BLaER1 (cell line): Measurements from ENCODE around the gene LNP1.

Experiments used
- H3K27ac ChIP-seq: shearing (Covaris generic); formaldehyde crosslinking; 2 replicates; pipeline ENCODE4 v1.8.1; 2022
- H3K27me3 ChIP-seq: shearing (Covaris generic); formaldehyde crosslinking; 2 replicates; pipeline ENCODE4 v1.8.1; 2022
- H3K36me3 ChIP-seq: shearing (Covaris generic); formaldehyde crosslinking; 2 replicates; pipeline ENCODE4 v1.8.1; 2022
- H3K4me1 ChIP-seq: shearing (Covaris generic); formaldehyde crosslinking; 2 replicates; pipeline ENCODE4 v1.8.1; 2022
- H3K4me2 ChIP-seq: shearing (Covaris generic); formaldehyde crosslinking; 2 replicates; pipeline ENCODE4 v1.8.1; 2022
- H3K4me3 ChIP-seq: shearing (Covaris generic); formaldehyde crosslinking; 2 replicates; pipeline ENCODE4 v1.8.1; 2022
- H3K9ac ChIP-seq: shearing (Covaris generic); formaldehyde crosslinking; 2 replicates; pipeline ENCODE4 v1.8.1; 2022
- H3K9me3 ChIP-seq: shearing (Covaris generic); formaldehyde crosslinking; 2 replicates; pipeline ENCODE4 v1.8.1; 2022
- H4K20me1 ChIP-seq: shearing (Covaris generic); formaldehyde crosslinking; 2 replicates; pipeline ENCODE4 v1.8.1; 2022
- Cebpa-rat ChIP-seq: shearing (Covaris generic); IDR thresholded peaks from 2 replicates; pipeline ENCODE4 v1.8.1; 2022

Gene LNP1

GRCh38 chr3:100366424-100366823, 34.9 kb upstream of the LNP1 start:
- Histone ChIP-seq H3K27me3 (no peaks in the 10 kb centered on the region), H3K36me3 (peaks cover 97% of the 10 kb centered on the region)

DNA sequence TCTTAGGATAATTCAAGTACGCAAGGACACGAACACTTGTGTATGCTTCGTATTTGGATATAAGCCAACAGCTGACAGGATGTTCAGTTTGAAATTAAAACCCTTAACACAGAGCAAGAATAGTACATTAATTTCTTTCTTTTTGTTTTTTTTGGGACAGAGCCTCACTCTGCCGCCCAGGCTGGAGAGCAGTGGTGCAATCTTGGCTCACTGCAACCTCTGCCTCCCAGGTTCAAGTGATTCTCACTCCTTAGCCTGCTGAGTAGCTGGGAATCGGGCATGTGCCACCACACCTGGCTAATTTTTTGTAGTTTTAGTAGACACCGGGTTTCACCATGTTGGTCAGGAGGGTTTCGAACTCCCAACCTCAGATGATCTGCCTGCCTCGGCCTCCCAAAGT, 32.9 kb upstream of the LNP1 start:
- Histone ChIP-seq H3K9ac (no peak overlapping the region), H3K4me2 (no peak overlapping the region), H3K4me3 (no peak overlapping the region), H3K27me3 (no peaks in the 10 kb centered on the region), H3K9me3 (no peaks in the 10 kb centered on the region), H3K27ac (no peak overlapping the region), H3K4me1 (no peaks in the 10 kb centered on the region), H4K20me1 (no peaks in the 10 kb centered on the region), H3K36me3 (peaks cover 95% of the 10 kb centered on the region)
- TF ChIP-seq Cebpa-rat: no peak

More at GRCh38 chr3:100366424-100366823, 34.9 kb upstream of the LNP1 start:
- Histone ChIP-seq H3K9ac (no peak overlapping the region), H3K9me3 (peaks cover 5% of the 10 kb centered on the region; the same call in 1 of the 2 replicates), H3K4me2 (no peak overlapping the region), H3K4me3 (no peak overlapping the region), H4K20me1 (no peaks in the 10 kb centered on the region), H3K27ac (no peak overlapping the region), H3K4me1 (no peaks in the 10 kb centered on the region)
- TF ChIP-seq Cebpa-rat: no peak

GRCh38 chr3:100370756-100371155, 30.6 kb upstream of the LNP1 start:
- Histone ChIP-seq H3K27ac (no peak overlapping the region), H3K4me3 (no peak overlapping the region), H3K4me1 (no peaks in the 10 kb centered on the region), H3K9me3 (no peaks in the 10 kb centered on the region), H3K9ac (no peak overlapping the region), H3K4me2 (no peak overlapping the region), H3K27me3 (no peaks in the 10 kb centered on the region), H4K20me1 (0 out of 2 replicates have a peak, but pooled peaks cover 5% of the 10 kb centered on the region), H3K36me3 (peaks cover 90% of the 10 kb centered on the region)
- TF ChIP-seq Cebpa-rat: no peak

DNA sequence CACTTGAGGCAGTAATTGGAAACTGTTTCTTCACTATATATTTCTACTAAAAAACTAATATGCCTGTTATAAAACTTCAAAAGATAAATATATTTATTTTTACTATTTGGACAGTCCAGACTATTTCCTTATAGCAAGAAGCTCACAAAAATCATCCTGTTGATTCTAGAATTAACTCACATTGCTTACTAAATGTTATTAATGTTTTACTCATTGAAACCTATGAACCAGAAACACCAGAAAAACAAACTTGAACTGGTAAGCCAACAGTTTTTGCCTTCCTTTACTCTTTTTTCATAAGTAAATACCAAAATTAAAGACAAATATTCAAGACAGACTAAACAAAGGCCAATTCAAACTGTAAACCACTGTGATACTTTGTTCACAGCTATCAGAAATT, 26.8 kb upstream of the LNP1 start:
- Histone ChIP-seq H3K27ac (no peak overlapping the region), H3K36me3 (peaks cover 88% of the 10 kb centered on the region), H3K9ac (no peak overlapping the region)

DNA sequence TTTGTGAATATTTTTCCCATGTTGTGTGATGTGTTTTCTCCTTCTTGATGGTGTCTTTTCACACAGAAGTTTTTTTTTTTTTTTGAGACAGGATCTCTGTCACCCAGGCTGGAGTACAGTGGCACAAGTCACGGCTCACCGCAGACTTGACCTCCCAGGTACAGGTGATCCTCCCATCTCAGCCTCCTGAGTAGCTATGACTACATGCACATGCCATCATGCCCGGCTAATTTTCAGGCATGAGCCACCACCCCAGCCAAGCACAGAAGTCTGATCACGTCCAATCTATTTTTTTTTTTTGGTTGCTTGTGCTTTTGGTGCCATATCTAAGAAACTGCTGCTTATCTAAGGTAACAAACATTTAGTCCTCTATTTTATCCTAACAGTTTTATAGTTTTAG, 25.0 kb upstream of the LNP1 start:
- Histone ChIP-seq H3K9ac (no peak overlapping the region), H3K4me1 (no peaks in the 10 kb centered on the region), H3K4me3 (no peak overlapping the region), H3K27ac (no peak overlapping the region), H3K27me3 (no peaks in the 10 kb centered on the region), H3K9me3 (no peaks in the 10 kb centered on the region), H3K4me2 (no peak overlapping the region), H3K36me3 (peaks cover 91% of the 10 kb centered on the region), H4K20me1 (0 out of 2 replicates have a peak, but pooled peaks cover 5% of the 10 kb centered on the region)
- no peak for TF ChIP-seq Cebpa-rat

More for the DNA sequence above, 26.8 kb upstream of the LNP1 start:
- H3K4me2 ChIP-seq: no peak overlapping the region
- H3K4me3 ChIP-seq: no peak overlapping the region
- no peaks in the 10 kb centered on the region for H3K4me1 ChIP-seq
- H4K20me1 ChIP-seq: 0 out of 2 replicates have a peak, but pooled peaks cover 5% of the 10 kb centered on the region
- TF ChIP-seq Cebpa-rat: no peak
- H3K9me3 ChIP-seq: no peaks in the 10 kb centered on the region
- no peaks in the 10 kb centered on the region for H3K27me3 ChIP-seq

DNA sequence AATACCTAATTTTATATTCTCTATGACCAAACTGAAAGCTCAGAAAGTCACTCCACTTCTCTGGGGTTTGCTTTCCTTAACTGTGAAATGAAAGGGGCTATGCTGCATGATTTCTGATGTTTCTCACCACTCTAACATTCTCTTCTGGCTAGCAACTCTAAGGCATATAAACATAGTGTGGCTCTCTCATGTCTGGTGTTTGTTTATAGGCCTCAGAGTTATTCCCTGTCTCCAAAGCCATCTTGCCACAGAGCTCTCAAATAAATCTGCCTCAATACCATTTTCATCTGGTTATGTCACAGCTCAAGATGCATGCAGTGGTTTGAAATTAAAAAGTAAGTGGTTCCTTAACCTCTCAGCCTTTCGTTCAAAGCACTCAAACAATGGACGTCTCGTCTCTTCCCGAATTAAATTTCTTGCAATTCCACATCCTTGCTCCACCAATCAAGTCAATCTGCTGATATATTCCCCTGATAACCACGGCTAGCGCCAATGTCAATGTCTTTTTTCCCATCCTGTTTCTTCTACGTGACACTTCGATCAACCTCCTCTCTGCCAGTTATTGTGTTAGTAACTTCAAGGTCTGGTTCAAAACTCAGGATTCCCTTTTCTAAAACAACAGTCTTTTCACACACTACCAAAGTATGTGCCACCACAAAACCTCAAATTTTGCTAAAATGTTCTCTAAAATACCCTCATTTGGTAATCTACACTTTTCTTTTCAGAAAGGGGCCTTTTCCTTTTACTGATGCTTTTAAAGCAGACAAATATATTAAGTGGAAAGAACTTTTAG, 16.4 kb upstream of the LNP1 start:
- peaks cover 91% of the 10 kb centered on the region for H3K36me3 ChIP-seq
- H3K9ac ChIP-seq: no peak overlapping the region
- TF ChIP-seq Cebpa-rat: no peak
- no peak overlapping the region for H3K27ac ChIP-seq
- no peaks in the 10 kb centered on the region for H3K4me1 ChIP-seq
- H3K4me3 ChIP-seq: no peak overlapping the region
- peaks cover 47% of the 10 kb centered on the region for H4K20me1 ChIP-seq
- H3K27me3 ChIP-seq: no peaks in the 10 kb centered on the region
- H3K9me3 ChIP-seq: peaks cover 19% of the 10 kb centered on the region
- H3K4me2 ChIP-seq: no peak overlapping the region

- Histone ChIP-seq H3K4me3 (no peak overlapping the region), H3K9me3 (peaks cover 35% of the 10 kb centered on the region), H3K4me1 (no peaks in the 10 kb centered on the region), H4K20me1 (peaks cover 48% of the 10 kb centered on the region), H3K36me3 (peaks cover 91% of the 10 kb centered on the region), H3K4me2 (no peak overlapping the region), H3K27ac (no peak overlapping the region), H3K9ac (no peak overlapping the region), H3K27me3 (no peaks in the 10 kb centered on the region)
- no peak for TF ChIP-seq Cebpa-rat
Observed at GRCh38 chr3:100386437-100387074, 14.8 kb upstream of the LNP1 start.

DNA sequence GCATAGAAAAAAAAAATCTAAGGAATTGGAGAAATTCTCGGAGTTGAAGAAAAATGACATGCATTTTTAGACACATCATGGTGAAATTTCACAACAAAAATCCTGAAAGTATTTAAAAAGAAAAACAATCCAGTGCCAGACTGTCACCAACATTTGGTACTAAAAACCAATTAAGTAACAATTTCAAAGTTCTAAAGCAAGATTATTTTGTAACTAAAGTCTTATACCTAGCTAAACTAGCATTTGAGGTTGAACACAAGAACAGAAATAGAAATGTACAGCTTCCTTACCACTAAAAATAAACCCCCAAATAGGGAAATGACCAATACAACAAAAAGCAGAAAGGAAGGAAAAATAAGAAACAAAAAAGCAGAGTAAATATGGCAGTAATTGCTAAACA, 12.3 kb upstream of the LNP1 start:
- Histone ChIP-seq H3K27ac (no peak overlapping the region), H3K9ac (no peak overlapping the region), H4K20me1 (peaks cover 64% of the 10 kb centered on the region), H3K4me2 (no peak overlapping the region), H3K4me3 (no peak overlapping the region), H3K4me1 (no peaks in the 10 kb centered on the region), H3K27me3 (no peaks in the 10 kb centered on the region), H3K36me3 (peaks cover 92% of the 10 kb centered on the region), H3K9me3 (peaks cover 53% of the 10 kb centered on the region)
- TF ChIP-seq Cebpa-rat: no peak

DNA sequence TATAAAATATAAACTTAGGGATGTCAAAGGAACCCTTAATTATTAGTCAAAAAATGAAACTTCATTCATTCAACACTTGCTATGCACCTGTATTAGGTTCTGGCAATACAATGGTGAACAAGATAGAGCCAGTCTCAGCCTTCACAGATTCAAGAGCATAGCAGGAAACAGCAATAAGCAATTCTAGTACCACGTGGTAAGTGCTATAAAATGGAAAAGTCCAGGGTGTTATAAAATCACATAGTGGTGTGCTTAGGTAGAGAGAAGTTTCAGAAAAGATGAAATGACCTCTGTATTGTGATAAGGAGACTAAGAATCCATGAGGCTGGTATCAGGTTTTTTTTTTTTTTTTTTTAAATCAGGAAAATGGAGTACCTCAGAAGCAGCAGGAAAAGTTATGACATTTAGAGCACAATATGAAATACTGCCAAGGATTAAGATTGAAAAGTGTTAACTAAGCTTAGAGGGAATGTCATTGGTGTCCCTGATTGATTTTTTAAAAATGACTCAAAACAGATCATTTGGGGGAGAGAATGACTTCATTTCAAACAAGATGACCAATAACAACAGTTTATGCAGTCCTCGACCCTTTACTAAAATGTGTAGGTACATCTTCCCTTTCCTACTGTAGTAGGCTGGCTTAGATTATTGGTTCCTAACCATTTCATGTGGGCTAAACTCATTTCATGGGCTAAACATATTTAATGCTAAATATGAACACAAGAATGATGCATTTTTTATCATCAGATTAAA, 5.5 kb upstream of the LNP1 start:
- H3K4me1 ChIP-seq: peaks cover 28% of the 10 kb centered on the region
- peaks cover 92% of the 10 kb centered on the region for H4K20me1 ChIP-seq
- H3K27me3 ChIP-seq: no peaks in the 10 kb centered on the region
- peaks cover 58% of the 10 kb centered on the region for H3K36me3 ChIP-seq
- no peak overlapping the region for H3K9ac ChIP-seq
- no peak overlapping the region for H3K4me3 ChIP-seq
- H3K27ac ChIP-seq: no peak overlapping the region
- no peak overlapping the region for H3K4me2 ChIP-seq
- TF ChIP-seq Cebpa-rat: no peak
- peaks cover 30% of the 10 kb centered on the region for H3K9me3 ChIP-seq

GRCh38 chr3:100396967-100397366, 4.4 kb upstream of the LNP1 start:
- TF ChIP-seq Cebpa-rat: peak; percentile 32; the same call in 1 of the 2 replicates
- Histone ChIP-seq H4K20me1 (peaks cover 87% of the 10 kb centered on the region), H3K27ac (no peak overlapping the region), H3K9ac (no peak overlapping the region), H3K4me2 (no peak overlapping the region), H3K4me1 (peaks cover 31% of the 10 kb centered on the region), H3K36me3 (peaks cover 47% of the 10 kb centered on the region), H3K27me3 (no peaks in the 10 kb centered on the region), H3K9me3 (peaks cover 19% of the 10 kb centered on the region), H3K4me3 (no peak overlapping the region)
